PFSK-1 (cell line): ENCODE results near the gene RPL35. TPM values are rescaled to one million over a fixed set of nuclear protein-coding genes. Genes with fewer than 3 reads are reported as not detected.

Experiments used
- FOXP2 ChIP-seq: optimal IDR thresholded peaks from 2 replicates; pipeline ENCODE3; 2011; ENCODE audit warnings: borderline replicate concordance, control low read depth, inconsistent platforms; ENCODE audit not compliant: insufficient read depth; ENCODE audit errors: extremely low read length, extremely low read depth
- POLR2AphosphoS5 ChIP-seq: IDR thresholded peaks from 2 replicates; pipeline ENCODE4 v1.6.1; 2012; ENCODE audit warnings: low read depth, mild to moderate bottlenecking, control low read depth, low read length, moderate library complexity
- REST ChIP-seq, 2 experiments: IDR thresholded peaks; 2 replicates each; pipeline versions ENCODE4 v1.6.1 to v1.8.0; 2011 to 2012; ENCODE audit warnings: low read depth in 2 of 2, low read length in 2 of 2, control low read depth in 1 of 2, inconsistent platforms in 1 of 2, mild to moderate bottlenecking in 1 of 2, moderate library complexity in 1 of 2; ENCODE audit not compliant: insufficient read depth in 1 of 2
- SIN3A ChIP-seq: IDR thresholded peaks from 2 replicates; pipeline ENCODE4 v1.6.1; 2012; ENCODE audit warnings: mild to moderate bottlenecking, low read length, moderate library complexity, borderline replicate concordance; ENCODE audit not compliant: insufficient read depth
- TAF1 ChIP-seq: IDR thresholded peaks from 2 replicates; pipeline ENCODE4 v1.6.1; 2012; ENCODE audit warnings: low read length, control low read depth, borderline replicate concordance; ENCODE audit not compliant: insufficient read depth
- polyA plus RNA-seq: library from polyadenylated mRNA; unstranded; fragments of >200 nt; gene quantifications from one replicate; pipeline ENCODE4 v1.2.1, GENCODE V29; 2012; ENCODE audit warnings: low read depth, missing spikeins; ENCODE audit not compliant: insufficient read length

RPL35 gene
- polyA plus RNA-seq: 3,407 TPM

GRCh38 chr9:124861342-124862229 lies at the start of gene RPL35, which contains the start of gene ARPC5L:
TSS of gene RPL35 (minus strand) at chr9:124861957. CDS start at chr9:124861912, 45 bp downstream.
TSS of gene ARPC5L (plus strand) at chr9:124862130. CDS start at chr9:124869291, 7,161 bp downstream.
- TF ChIP-seq FOXP2 (no peak), TAF1 (peak; percentile 96), POLR2AphosphoS5 (peak; percentile 91), REST (IDR thresholded peaks at IDR 0.05; ENCODE audit: insufficient read depth in 1 of 2, low read depth in 2 of 2, low read length in 2 of 2) (peak in 1 of 2 experiments; percentile 69; a peak in 1 of 4 replicates), SIN3A (no peak)

GRCh38 chr9:124908098-124908497 lies 46.3 kb upstream of the RPL35 start:
- TF ChIP-seq POLR2AphosphoS5: no peak
- TF ChIP-seq FOXP2: no peak
- no peak for TF ChIP-seq SIN3A
- TF ChIP-seq REST (IDR thresholded peaks at IDR 0.05; ENCODE audit: insufficient read depth in 1 of 2, low read depth in 2 of 2, low read length in 2 of 2): no peak
- TF ChIP-seq TAF1: no peak

- TF ChIP-seq TAF1: no peak
- no peak for TF ChIP-seq SIN3A
- no peak for TF ChIP-seq REST (IDR thresholded peaks at IDR 0.05; ENCODE audit: insufficient read depth in 1 of 2, low read depth in 2 of 2, low read length in 2 of 2)
- no peak for TF ChIP-seq FOXP2
- no peak for TF ChIP-seq POLR2AphosphoS5
These were observed 45.2 kb upstream of the RPL35 start for GRCh38 chr9:124906966-124907365.

- TF ChIP-seq SIN3A (no peak), FOXP2 (no peak), REST (IDR thresholded peaks at IDR 0.05; ENCODE audit: insufficient read depth in 1 of 2, low read depth in 2 of 2, low read length in 2 of 2) (no peak), TAF1 (no peak), POLR2AphosphoS5 (no peak)
These were observed 38.1 kb upstream of the RPL35 start for GRCh38 chr9:124899845-124900244.
